Measurements from ENCODE around the gene IL2RA.
"Not testable (repeated sequence)": the region's sequence is repeated elsewhere in the genome, so short reads cannot be mapped to it uniquely, and the experiment has no call there.

The IL2RA gene

DNA sequence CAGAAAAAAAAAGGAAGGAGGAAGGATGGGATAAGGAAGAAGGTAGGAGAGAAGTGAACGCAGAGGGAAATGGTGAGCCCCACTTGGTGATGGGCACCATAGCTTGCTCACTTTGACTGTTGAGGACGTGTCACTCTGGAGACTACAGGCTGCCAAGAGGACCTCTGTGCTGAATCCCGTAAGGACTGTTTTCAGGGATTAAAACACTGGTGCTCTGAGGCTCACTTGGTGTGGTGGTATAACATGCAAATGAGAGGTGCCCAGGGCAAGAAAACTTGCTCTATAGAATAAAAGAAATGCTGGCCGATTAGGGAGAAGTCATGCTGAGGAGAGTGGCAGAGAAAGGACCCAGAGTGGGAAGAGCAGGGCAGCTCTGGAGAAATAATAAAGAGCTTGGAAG lies 5.3 kb upstream of the IL2RA start:
- no peak overlapping the region for H3K27ac ChIP-seq (replicated peaks; ENCODE audit: low read length)
- no peak overlapping the region for H3K23ac ChIP-seq (ENCODE audit: low read depth, low read length, poor library complexity)
- no peak overlapping the region for H3K18ac ChIP-seq (ENCODE audit: low read length)
- H3K4ac ChIP-seq (ENCODE audit: low read length), result no peak overlapping the region
- peaks cover 0 to 28% (median 0%) of the 10 kb centered on the region in 3 experiments for H3K27me3 ChIP-seq (ENCODE audit: control insufficient read depth in 3 of 3, insufficient read depth in 3 of 3, low read depth in 1 of 3, low read length in 3 of 3)
- H3K9ac ChIP-seq (ENCODE audit: low read depth, low read length, poor library complexity), result no peak overlapping the region
- no peak overlapping the region for H2AFZ ChIP-seq (ENCODE audit: low read length)
- no peak for DNase-seq (ENCODE audit: low spot score)
- H2BK120ac ChIP-seq (ENCODE audit: low read depth, low read length), result no peak overlapping the region
- no peaks in the 10 kb centered on the region for H3K79me1 ChIP-seq (ENCODE audit: low read depth, low read length)
- no peaks in the 10 kb centered on the region for H3K36me3 ChIP-seq (replicated peaks in 1 of 2; ENCODE audit: control insufficient read depth in 2 of 2, insufficient read depth in 2 of 2, low read length in 2 of 2)
- no peak overlapping the region for H2BK15ac ChIP-seq (ENCODE audit: low read length)
- no peak overlapping the region for H3K14ac ChIP-seq (ENCODE audit: low read length)
- H4K8ac ChIP-seq (ENCODE audit: low read depth, low read length), result no peak overlapping the region
- no peaks in the 10 kb centered on the region for H3K9me3 ChIP-seq (replicated peaks in 1 of 2; ENCODE audit: control insufficient read depth in 2 of 2, insufficient read depth in 1 of 2, low read depth in 1 of 2, low read length in 2 of 2)
- no peak overlapping the region for H3K4me2 ChIP-seq (ENCODE audit: insufficient read depth, low read length, poor library complexity, severe bottlenecking)
- H2AK5ac ChIP-seq (ENCODE audit: low read depth, low read length), result no peak overlapping the region
- no peak overlapping the region for H4K91ac ChIP-seq (ENCODE audit: low read depth, low read length, poor library complexity)
- no peak overlapping the region for H2BK12ac ChIP-seq (ENCODE audit: low read length)
- no peak overlapping the region for H3K4me3 ChIP-seq (ENCODE audit: low read length in 2 of 2)
- no peak overlapping the region for H2BK5ac ChIP-seq (ENCODE audit: low read length)
- H3K4me1 ChIP-seq (ENCODE audit: control insufficient read depth in 2 of 2, insufficient read depth in 1 of 2, low read depth in 1 of 2, low read length in 2 of 2), result no peaks in the 10 kb centered on the region
- WGBS, 2 donors (ENCODE audit: extremely low coverage in 2 of 2, insufficient read length in 2 of 2, insufficient replicate concordance in 1 of 2), result 100% methylated on average over 1 of the region's 4 CpGs; no CpG with 5 or more reads in 1 of the 2 donors

DNA sequence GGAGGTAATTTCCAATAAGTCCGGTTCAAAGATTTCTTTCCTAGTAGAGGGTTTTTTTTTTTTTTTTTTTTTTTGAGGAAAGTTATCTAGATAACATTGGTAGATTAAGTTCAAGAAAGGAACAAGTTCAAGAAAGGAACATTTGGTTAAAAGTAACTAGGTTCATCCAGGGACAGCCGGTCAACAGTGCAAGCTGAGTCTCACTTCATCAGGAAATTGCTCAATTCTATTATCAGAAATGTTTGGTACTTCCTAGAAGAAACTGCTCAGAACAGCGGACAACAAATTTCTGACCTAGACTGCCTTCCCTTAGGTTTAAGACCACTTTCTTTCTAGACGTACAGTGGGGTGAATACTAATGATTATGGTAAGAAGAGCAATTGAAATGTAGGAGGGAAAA lies 3.7 kb upstream of the IL2RA start:
- no peak overlapping the region for H3K14ac ChIP-seq (ENCODE audit: low read length)
- H3K36me3 ChIP-seq (replicated peaks in 1 of 2; ENCODE audit: control insufficient read depth in 2 of 2, insufficient read depth in 2 of 2, low read length in 2 of 2), result no peaks in the 10 kb centered on the region
- no peak overlapping the region for H2AFZ ChIP-seq (ENCODE audit: low read length)
- H2BK15ac ChIP-seq (ENCODE audit: low read length), result no peak overlapping the region
- no peaks in the 10 kb centered on the region for H3K79me1 ChIP-seq (ENCODE audit: low read depth, low read length)
- H2AK5ac ChIP-seq (ENCODE audit: low read depth, low read length), result no peak overlapping the region
- H3K4ac ChIP-seq (ENCODE audit: low read length), result no peak overlapping the region
- no peaks in the 10 kb centered on the region for H3K4me1 ChIP-seq (ENCODE audit: control insufficient read depth in 2 of 2, insufficient read depth in 1 of 2, low read depth in 1 of 2, low read length in 2 of 2)
- no peak overlapping the region for H3K18ac ChIP-seq (ENCODE audit: low read length)
- H3K4me2 ChIP-seq (ENCODE audit: insufficient read depth, low read length, poor library complexity, severe bottlenecking), result no peak overlapping the region
- WGBS, 2 donors (ENCODE audit: extremely low coverage in 2 of 2, insufficient read length in 2 of 2, insufficient replicate concordance in 1 of 2), result no CpG with 5 or more reads among the region's 4 CpGs
- no peak overlapping the region for H3K4me3 ChIP-seq (ENCODE audit: low read length in 2 of 2)
- H2BK5ac ChIP-seq (ENCODE audit: low read length), result no peak overlapping the region
- peaks cover 0 to 28% (median 0%) of the 10 kb centered on the region in 3 experiments for H3K27me3 ChIP-seq (ENCODE audit: control insufficient read depth in 3 of 3, insufficient read depth in 3 of 3, low read depth in 1 of 3, low read length in 3 of 3)
- no peak overlapping the region for H2BK12ac ChIP-seq (ENCODE audit: low read length)
- no peak for DNase-seq (ENCODE audit: low spot score)
- H4K91ac ChIP-seq (ENCODE audit: low read depth, low read length, poor library complexity), result no peak overlapping the region
- H3K9me3 ChIP-seq (replicated peaks in 1 of 2; ENCODE audit: control insufficient read depth in 2 of 2, insufficient read depth in 1 of 2, low read depth in 1 of 2, low read length in 2 of 2), result no peaks in the 10 kb centered on the region
- H4K8ac ChIP-seq (ENCODE audit: low read depth, low read length), result no peak overlapping the region
- H2BK120ac ChIP-seq (ENCODE audit: low read depth, low read length), result no peak overlapping the region
- no peak overlapping the region for H3K9ac ChIP-seq (ENCODE audit: low read depth, low read length, poor library complexity)
- H3K27ac ChIP-seq (replicated peaks; ENCODE audit: low read length), result no peak overlapping the region
- H3K23ac ChIP-seq (ENCODE audit: low read depth, low read length, poor library complexity), result no peak overlapping the region

DNA sequence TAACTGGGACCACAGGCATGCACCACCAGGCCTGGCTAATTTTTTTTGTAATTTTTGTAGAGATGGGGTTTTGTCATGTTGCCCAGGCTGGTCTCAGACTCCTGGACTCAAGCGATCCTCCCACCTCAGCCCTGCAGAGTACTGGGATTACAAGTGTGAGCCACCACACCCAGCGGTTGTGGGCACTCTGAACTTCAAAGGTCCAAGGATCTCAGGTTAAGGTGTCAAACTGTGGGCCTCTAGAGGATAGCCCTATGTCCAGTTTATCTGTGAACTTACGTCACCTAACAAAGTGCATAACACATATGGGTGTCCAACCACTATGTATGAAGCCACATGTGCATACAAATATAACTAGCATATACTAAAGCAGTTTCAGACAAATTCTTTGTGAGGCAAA lies 3.2 kb upstream of the IL2RA start:
- no peaks in the 10 kb centered on the region for H3K36me3 ChIP-seq (replicated peaks in 1 of 2; ENCODE audit: control insufficient read depth in 2 of 2, insufficient read depth in 2 of 2, low read length in 2 of 2)
- no peak overlapping the region for H4K8ac ChIP-seq (ENCODE audit: low read depth, low read length)
- H2BK12ac ChIP-seq (ENCODE audit: low read length), result no peak overlapping the region
- no peaks in the 10 kb centered on the region for H3K79me1 ChIP-seq (ENCODE audit: low read depth, low read length)
- no CpG with 5 or more reads among the region's 3 CpGs for WGBS, 2 donors (ENCODE audit: extremely low coverage in 2 of 2, insufficient read length in 2 of 2, insufficient replicate concordance in 1 of 2)
- no peak overlapping the region for H2BK15ac ChIP-seq (ENCODE audit: low read length)
- no peak overlapping the region for H3K18ac ChIP-seq (ENCODE audit: low read length)
- no peak overlapping the region for H3K4me2 ChIP-seq (ENCODE audit: insufficient read depth, low read length, poor library complexity, severe bottlenecking)
- no peaks in the 10 kb centered on the region for H3K4me1 ChIP-seq (ENCODE audit: control insufficient read depth in 2 of 2, insufficient read depth in 1 of 2, low read depth in 1 of 2, low read length in 2 of 2)
- H3K4me3 ChIP-seq (ENCODE audit: low read length in 2 of 2), result no peak overlapping the region
- H2AFZ ChIP-seq (ENCODE audit: low read length), result no peak overlapping the region
- no peaks in the 10 kb centered on the region for H3K9me3 ChIP-seq (replicated peaks in 1 of 2; ENCODE audit: control insufficient read depth in 2 of 2, insufficient read depth in 1 of 2, low read depth in 1 of 2, low read length in 2 of 2)
- H3K23ac ChIP-seq (ENCODE audit: low read depth, low read length, poor library complexity), result no peak overlapping the region
- no peak overlapping the region for H2AK5ac ChIP-seq (ENCODE audit: low read depth, low read length)
- H3K27me3 ChIP-seq (ENCODE audit: control insufficient read depth in 3 of 3, insufficient read depth in 3 of 3, low read depth in 1 of 3, low read length in 3 of 3), result peaks cover 0 to 27% (median 0%) of the 10 kb centered on the region in 3 experiments
- H3K14ac ChIP-seq (ENCODE audit: low read length), result no peak overlapping the region
- no peak for DNase-seq (ENCODE audit: low spot score)
- no peak overlapping the region for H3K27ac ChIP-seq (replicated peaks; ENCODE audit: low read length)
- no peak overlapping the region for H4K91ac ChIP-seq (ENCODE audit: low read depth, low read length, poor library complexity)
- no peak overlapping the region for H2BK5ac ChIP-seq (ENCODE audit: low read length)
- no peak overlapping the region for H3K9ac ChIP-seq (ENCODE audit: low read depth, low read length, poor library complexity)
- H2BK120ac ChIP-seq (ENCODE audit: low read depth, low read length), result no peak overlapping the region
- H3K4ac ChIP-seq (ENCODE audit: low read length), result no peak overlapping the region

DNA sequence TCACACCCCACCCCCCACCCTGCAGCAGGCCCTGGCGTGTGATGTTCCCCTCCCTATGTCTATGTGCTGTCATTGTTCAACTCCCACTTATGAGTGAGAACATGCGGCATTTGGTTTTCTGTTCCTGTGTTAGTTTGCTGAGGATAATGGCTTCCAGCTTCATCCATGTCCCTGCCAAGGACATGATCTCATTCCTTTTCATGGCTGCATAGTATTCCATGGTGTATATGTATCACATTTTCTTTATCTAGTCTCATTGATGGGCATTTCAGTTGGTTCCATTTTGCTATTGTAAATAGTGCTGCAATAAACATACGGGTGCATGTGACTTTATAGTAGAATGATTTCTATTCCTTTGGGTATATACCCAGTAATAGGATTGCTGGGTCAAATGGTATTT lies 2.6 kb upstream of the IL2RA start:
- not testable (repeated sequence) for H3K4me3 ChIP-seq (ENCODE audit: low read length in 2 of 2); H3K18ac ChIP-seq (ENCODE audit: low read length); H3K4me1 ChIP-seq (ENCODE audit: control insufficient read depth in 2 of 2, insufficient read depth in 1 of 2, low read depth in 1 of 2, low read length in 2 of 2); H2AFZ ChIP-seq (ENCODE audit: low read length); H3K23ac ChIP-seq (ENCODE audit: low read depth, low read length, poor library complexity); H3K4ac ChIP-seq (ENCODE audit: low read length); H2BK5ac ChIP-seq (ENCODE audit: low read length); H3K9me3 ChIP-seq (replicated peaks in 1 of 2; ENCODE audit: control insufficient read depth in 2 of 2, insufficient read depth in 1 of 2, low read depth in 1 of 2, low read length in 2 of 2); H3K27ac ChIP-seq (replicated peaks; ENCODE audit: low read length); H4K91ac ChIP-seq (ENCODE audit: low read depth, low read length, poor library complexity); H3K9ac ChIP-seq (ENCODE audit: low read depth, low read length, poor library complexity); H3K4me2 ChIP-seq (ENCODE audit: insufficient read depth, low read length, poor library complexity, severe bottlenecking); H2BK12ac ChIP-seq (ENCODE audit: low read length); H2AK5ac ChIP-seq (ENCODE audit: low read depth, low read length); H2BK15ac ChIP-seq (ENCODE audit: low read length); H4K8ac ChIP-seq (ENCODE audit: low read depth, low read length); H2BK120ac ChIP-seq (ENCODE audit: low read depth, low read length); DNase-seq (ENCODE audit: low spot score); H3K14ac ChIP-seq (ENCODE audit: low read length); H3K79me1 ChIP-seq (ENCODE audit: low read depth, low read length); H3K36me3 ChIP-seq (replicated peaks in 1 of 2; ENCODE audit: control insufficient read depth in 2 of 2, insufficient read depth in 2 of 2, low read length in 2 of 2)
- WGBS, 2 donors (ENCODE audit: extremely low coverage in 2 of 2, insufficient read length in 2 of 2, insufficient replicate concordance in 1 of 2), result no CpG with 5 or more reads among the region's 3 CpGs
- peaks cover 0 to 24% (median 0%) of the 10 kb centered on the region in 3 experiments for H3K27me3 ChIP-seq (ENCODE audit: control insufficient read depth in 3 of 3, insufficient read depth in 3 of 3, low read depth in 1 of 3, low read length in 3 of 3)
